HG03097 (cell line): ENCODE measurements around the gene ELMO3.

Source experiments
- ATAC-seq: cut with Tn5 transposase; IDR thresholded peaks from one replicate; pipeline ENCODE4 v1.9.1; 2021; ENCODE audit not compliant: unreplicated experiment, low FRiP score

ELMO3 gene

DNA sequence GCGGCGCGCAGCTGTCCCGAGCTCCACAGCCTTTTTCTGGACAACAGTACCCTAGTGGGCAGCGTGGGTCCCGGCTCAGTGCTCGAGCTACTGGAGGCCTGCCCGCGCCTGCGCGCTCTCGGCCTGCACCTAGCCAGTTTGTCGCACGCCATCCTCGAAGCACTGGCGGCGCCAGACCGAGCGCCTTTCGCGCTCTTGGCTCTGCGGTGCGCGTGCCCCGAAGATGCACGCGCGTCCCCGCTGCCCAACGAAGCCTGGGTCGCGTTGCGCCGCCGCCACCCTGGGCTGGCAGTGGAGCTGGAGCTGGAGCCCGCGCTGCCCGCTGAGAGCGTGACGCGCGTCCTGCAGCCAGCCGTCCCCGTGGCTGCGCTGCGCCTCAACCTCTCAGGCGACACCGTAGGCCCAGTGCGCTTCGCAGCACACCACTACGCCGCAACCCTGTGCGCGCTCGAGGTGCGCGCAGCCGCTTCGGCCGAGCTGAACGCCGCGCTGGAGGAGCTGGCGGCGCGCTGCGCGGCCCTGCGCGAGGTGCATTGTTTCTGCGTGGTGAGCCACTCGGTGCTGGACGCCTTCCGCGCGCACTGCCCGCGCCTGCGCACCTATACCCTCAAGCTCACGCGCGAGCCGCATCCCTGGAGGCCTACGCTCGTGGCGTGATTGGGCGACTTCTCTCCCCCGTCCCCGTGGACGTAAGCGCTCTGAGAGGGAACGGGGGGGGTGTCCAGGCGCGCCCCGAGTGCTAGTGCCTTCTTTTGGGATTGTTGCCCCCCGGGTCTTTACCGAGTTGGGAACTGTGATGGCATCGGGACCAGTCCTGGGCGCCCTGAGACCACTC lies 35.5 kb upstream of the ELMO3 start:
- no peak for ATAC-seq

DNA sequence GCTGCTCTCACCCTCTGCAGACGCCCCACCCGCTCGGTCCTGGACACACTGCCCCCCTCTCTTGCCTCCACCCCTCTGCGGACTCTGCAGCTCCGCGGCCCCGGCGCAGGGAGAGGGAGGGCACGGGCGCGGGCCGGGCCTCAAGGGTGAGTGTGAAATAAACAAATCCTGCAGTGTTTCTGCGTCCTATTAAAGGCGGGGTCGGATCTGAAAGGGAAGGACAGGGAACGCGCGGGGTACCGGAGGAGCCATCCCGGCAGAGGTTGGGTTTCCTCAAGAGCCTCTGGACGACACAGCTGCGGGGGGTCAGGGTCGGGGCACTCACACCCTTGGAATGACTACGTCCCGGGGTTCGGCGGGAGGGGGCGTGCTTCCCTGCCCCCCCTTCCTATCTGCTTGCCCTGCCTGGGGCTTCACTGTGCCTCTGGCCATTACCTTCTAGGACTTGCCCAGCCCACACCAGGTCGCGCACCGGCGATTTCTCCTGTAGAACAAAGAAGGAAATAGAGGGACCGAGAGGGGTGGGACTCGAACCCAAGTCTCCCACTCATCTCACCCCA lies 34.9 kb upstream of the ELMO3 start:
- no peak for ATAC-seq

DNA sequence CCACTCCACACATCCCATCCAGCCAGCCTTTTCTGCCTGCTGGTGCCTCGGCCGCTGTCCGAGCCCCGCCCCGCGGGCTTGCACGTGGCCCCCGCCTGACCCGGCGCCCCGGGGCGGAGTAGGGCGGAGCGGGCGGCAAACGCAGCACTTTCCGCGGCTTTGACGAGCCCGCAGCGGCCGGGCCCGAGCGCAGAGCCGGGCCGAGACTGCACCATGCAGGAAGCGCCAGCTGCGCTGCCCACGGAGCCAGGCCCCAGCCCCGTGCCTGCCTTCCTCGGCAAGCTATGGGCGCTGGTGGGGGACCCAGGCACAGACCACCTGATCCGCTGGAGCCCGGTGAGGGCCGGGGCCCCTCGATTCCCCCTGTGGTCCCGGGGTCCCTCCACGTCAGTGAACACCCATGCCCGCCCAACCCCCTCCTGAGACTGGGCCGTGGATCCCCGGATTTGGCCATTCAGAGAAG lies 34.3 kb upstream of the ELMO3 start, which contains the start of gene HSF4:
Gene HSF4, plus strand, starts transcription at position 147 of the 463 bp plus-strand sequence. Its CDS starts 67 bp downstream, at position 214.
- no peak for ATAC-seq

DNA sequence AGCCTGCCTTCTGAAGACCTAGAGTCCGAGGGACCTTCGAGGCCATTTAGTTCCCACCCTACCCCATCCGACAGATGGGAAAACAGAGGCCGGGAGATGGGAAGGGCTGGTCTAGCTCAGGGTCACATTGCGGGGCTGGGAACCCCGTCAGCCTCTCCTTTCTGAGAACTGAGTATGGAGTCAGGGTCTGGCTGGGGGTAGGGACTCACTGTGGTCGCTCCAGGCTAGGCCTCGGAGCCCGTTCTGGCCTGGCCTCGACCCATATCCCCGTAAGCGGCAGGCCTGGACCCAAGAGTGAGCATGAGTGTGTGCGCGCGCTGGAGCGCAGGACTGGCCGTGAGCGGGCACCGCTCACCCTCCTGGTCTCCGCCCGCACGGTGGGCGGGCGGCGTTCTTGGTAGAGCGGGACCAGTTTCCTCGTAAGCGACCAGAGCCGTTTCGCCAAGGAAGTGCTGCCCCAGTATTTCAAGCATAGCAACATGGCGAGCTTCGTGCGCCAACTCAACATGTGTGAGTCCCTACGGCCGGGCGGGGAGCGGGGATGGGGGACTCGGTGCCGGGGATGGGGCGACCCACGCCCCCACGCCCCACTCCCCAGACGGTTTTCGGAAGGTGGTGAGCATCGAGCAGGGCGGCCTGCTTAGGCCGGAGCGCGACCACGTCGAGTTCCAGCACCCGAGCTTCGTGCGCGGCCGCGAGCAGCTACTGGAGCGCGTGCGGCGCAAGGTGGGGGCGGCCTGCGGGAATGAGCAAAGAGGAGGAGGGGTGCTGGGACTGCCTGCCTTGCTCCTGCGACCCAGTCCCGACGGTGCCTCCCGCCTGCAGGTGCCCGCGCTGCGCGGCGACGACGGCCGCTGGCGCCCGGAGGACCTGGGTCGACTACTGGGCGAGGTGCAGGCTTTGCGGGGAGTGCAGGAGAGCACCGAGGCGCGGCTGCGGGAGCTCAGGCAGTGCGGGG lies 33.5 kb upstream of the ELMO3 start:
- ATAC-seq: no peak

DNA sequence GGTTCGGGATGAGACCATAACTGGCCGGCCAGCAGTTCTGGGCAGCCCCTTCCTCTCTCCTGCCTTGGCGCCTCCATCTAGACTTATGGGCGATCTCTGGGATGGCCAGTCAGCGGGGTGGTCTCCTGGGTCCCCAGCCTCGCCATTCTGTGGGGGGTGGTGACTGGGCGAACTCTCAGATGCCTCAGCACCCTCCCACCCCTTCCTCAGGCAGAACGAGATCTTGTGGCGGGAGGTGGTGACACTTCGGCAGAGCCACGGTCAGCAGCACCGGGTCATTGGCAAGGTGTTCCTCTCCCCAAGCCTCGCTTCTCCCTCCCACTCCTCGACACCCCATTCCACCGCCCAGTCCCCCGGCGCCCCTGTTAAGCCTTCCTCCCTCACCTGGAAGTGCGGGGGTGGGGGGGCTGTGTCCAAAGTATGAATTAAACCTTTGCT lies 32.8 kb upstream of the ELMO3 start:
- no peak for ATAC-seq

DNA sequence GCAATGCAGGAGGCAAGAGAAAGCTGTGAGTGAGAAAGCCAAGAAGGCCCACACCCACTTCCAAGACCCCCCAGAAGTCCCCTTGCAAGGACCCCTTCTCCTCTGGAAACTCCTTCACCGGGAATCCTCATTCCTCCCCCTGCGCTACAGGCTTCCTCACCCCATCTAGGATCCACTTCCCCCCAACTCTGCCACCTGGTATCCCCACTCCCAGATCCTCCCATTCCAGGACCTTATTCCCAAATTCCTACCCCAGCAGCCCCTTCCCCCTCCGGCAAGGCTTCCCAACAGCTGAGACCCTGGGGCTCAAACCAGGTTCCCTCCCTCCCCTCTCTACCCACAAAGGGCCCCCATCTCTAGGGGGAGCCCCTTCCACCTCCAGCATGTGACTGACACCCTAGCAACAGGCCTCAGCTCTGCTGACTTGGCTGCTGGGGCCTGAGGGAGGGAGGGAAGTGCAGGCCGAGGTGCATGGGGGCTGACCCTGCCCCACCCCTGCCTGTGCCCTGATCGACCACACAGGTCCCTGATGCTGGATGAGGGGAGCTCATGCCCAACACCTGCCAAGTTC lies 32.2 kb upstream of the ELMO3 start:
- ATAC-seq: no peak

DNA sequence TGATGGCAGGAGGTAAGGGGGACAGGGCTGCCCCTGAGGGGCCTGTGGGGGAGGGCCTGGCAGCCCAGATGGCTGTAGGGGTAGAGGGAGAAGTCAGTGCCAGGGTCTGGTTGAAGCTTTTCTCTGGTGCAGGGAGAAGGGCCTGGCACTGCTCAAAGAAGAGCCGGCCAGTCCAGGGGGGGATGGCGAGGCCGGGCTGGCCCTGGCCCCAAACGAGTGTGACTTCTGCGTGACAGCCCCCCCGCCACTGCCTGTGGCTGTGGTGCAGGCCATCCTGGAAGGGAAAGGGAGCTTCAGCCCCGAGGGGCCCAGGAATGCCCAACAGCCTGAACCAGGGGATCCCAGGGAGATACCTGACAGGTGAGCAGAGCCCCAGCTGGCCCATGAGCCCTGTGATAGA lies 31.3 kb upstream of the ELMO3 start:
- ATAC-seq: no peak

DNA sequence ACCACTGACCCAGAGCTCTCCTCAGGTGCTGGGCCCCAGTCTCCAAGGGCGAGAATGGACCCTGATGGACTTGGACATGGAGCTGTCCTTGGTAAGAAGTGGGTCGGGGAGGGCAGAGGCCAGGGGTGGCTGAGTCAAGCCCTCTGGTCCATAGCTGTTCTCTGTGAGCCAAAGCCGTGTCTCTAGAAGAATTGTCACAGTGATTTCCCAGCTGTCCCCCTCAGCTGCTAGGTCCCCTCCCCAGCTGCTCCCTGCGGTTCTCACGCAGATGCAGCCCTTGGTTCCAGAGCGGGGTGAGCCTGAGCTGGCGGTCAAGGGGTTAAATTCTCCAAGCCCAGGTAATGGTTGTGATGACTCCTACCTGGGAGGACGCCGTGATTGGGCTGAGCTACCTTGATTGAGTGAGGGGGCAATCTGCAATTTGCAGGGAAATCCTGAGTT lies 29.9 kb upstream of the ELMO3 start:
- ATAC-seq: no peak

DNA sequence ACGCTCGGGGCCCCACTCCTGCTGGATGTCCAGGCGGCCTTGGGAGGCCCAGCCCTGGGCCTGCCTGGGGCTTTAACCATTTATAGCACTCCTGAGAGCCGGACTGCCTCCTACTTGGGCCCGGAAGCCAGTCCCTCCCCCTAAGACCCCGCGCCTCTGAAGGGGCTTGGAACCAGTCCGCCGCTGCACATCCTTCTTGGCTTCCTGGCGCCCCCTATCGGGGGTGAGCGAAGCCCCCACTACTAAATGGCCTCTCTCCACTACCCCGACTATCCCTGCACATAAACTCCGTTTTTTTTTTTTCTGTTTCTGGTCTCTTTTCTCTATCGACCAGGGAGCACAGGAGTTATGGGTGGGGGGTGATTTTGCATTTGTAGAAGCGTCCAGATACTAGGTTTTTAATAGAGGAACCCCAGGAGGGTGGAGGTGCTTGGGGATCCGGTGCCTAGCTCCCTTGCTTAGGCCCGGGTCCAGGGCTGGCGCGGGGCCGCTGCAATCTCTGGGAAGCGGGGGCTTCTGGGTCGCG lies 29.2 kb upstream of the ELMO3 start:
- ATAC-seq: no peak

DNA sequence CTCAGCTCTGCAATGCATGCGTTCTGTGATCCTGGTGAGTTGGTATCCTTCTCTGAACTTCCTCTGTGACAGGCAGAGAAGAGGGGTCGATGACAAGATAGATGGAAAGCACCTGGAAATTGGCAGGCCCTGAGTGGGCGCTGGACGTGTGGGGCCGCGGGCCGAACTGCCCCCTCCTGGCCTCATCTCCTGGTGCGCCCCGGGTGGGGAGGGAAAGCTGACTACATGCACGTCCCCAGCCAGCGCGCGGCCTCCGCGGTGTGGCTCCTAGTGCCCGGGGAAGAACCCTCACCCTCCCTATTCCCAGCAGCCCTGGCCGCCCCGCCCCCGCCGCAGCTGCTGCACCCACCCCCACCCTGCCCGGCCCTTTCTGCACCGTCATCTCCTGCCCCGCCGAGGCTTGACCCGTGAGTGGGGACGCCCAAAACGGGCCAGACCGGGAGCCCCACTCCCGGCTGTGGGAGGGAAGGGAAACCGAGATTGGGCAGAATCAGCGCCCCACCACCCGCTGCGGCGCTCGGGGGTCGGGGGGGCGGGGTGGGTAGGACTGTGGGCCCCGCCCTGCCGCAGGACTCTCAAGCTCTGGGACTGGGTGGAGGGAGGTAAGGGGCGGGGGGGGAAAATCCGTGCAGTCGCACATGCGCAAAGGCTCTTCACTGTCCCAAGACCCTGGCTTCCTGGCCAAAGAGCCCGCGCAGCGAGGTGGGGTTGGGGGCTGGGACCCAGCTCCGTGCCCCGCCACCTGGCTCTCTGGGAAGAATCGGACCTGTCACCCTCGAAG lies 28.6 kb upstream of the ELMO3 start, which contains the start of gene NOL3:
Gene NOL3, plus strand, starts transcription at position 371 of the 781 bp plus-strand sequence.
- no peak for ATAC-seq

DNA sequence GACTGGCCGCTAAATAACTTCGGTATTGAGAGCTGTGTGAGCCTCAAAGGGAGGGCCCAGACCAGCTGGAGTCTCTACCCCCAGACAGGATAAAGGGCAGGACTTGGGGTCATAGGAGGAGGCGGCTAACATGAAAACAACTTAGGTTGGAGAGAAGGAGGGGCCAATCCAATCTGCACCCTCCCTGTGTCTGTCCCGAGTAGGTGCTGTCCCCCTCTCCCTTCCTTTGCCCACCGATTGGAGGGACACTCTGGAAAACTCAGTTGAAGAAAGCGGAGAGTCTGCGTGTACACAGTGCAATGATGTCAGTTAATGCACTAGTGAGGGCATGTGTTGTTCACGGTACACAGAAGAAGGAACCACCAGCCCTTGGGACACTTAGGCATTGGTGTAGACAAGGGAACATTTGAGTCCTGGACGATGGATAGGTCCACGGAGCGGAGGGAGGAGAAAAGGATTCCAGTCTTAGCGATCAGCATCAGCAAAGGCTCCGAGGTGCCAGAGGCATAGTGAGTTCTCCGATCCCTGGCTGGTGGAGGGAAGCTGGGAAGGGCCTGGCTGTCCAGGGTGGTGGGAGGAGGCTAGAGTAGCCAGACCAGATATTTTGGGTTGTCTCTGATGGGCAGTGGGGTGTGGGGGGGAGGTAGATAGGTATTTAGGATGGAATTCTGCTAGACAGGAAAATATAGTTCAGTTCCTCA lies 27.8 kb upstream of the ELMO3 start:
- ATAC-seq: no peak

DNA sequence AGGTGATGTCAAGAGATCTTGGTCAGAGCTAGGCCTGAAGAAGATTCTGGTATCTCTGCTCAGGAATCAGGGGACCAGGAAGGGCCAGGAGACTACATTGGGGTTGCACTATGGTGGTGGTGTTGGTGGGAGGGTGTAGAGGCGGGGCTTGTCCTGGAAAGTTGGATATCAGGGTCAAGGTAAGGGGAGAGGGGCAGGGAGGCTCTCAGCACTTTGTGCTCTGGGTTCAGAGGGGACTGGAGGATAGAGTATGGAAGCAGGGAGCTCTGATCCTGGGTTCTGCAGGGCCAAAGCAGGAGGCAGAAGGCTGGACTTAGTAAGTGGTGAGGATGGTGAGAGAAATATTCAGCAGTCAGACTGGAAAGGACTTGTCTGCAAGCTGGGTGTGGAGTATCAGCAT lies 25.6 kb upstream of the ELMO3 start:
- ATAC-seq: no peak

DNA sequence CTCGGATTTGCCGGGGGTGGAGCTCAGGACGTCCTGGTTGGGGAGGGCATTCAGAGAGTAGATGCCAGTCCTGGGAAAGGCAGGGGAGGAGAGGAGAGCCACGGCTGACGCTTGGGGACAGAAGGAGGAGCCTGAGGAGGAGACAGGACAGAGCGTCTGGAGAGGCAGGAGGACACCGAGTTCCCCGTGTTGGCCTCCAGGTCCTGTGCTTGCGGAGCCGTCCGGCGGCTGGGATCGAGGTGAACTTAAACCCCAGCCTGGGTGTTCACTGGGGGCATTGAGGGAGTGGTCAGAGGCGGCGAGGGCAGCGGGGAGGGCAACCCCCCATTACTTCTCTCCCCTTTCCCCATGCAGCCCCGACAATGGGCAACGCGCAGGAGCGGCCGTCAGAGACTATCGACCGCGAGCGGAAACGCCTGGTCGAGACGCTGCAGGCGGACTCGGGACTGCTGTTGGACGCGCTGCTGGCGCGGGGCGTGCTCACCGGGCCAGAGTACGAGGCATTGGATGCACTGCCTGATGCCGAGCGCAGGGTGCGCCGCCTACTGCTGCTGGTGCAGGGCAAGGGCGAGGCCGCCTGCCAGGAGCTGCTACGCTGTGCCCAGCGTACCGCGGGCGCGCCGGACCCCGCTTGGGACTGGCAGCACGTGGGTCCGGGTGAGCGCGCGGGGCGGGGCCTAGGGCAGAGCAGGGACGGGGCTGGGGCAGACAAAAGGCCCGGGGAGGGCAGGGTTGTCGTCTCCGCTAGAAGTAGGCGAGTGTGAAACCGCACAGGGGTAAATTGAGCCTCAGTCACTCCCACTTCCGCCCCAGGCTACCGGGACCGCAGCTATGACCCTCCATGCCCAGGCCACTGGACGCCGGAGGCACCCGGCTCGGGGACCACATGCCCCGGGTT lies 24.9 kb upstream of the ELMO3 start:
- ATAC-seq: no peak

DNA sequence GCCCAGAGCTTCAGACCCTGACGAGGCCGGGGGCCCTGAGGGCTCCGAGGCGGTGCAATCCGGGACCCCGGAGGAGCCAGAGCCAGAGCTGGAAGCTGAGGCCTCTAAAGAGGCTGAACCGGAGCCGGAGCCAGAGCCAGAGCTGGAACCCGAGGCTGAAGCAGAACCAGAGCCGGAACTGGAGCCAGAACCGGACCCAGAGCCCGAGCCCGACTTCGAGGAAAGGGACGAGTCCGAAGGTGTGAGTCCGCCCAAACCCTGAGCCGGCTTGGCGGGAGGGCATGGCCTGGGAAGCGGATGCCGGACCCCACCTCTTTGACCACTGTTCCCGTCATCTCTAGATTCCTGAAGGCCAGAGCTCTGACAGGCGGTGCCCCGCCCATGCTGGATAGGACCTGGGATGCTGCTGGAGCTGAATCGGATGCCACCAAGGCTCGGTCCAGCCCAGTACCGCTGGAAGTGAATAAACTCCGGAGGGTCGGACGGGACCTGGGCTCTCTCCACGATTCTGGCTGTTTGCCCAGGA lies 24.2 kb upstream of the ELMO3 start:
- ATAC-seq: no peak

DNA sequence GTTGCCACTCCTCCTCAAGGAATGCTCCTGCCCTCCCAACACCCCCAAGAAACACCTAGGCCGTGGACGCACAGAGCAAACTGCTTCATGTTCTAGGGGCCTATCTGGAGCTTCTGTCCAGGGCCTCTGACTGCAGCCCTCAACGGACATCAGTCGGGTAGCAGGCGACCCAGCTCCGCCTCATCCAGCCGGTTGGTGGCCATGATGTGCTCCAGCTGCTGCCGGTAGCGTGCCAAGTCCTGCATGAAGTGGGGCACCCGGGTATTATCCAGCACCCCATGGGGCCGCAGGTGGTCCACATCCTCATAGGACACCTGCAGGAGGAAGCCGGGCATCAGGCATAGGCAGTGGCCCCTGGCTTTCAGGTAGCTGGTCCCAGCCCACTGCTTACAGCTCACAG lies 22.3 kb upstream of the ELMO3 start:
- no peak for ATAC-seq

DNA sequence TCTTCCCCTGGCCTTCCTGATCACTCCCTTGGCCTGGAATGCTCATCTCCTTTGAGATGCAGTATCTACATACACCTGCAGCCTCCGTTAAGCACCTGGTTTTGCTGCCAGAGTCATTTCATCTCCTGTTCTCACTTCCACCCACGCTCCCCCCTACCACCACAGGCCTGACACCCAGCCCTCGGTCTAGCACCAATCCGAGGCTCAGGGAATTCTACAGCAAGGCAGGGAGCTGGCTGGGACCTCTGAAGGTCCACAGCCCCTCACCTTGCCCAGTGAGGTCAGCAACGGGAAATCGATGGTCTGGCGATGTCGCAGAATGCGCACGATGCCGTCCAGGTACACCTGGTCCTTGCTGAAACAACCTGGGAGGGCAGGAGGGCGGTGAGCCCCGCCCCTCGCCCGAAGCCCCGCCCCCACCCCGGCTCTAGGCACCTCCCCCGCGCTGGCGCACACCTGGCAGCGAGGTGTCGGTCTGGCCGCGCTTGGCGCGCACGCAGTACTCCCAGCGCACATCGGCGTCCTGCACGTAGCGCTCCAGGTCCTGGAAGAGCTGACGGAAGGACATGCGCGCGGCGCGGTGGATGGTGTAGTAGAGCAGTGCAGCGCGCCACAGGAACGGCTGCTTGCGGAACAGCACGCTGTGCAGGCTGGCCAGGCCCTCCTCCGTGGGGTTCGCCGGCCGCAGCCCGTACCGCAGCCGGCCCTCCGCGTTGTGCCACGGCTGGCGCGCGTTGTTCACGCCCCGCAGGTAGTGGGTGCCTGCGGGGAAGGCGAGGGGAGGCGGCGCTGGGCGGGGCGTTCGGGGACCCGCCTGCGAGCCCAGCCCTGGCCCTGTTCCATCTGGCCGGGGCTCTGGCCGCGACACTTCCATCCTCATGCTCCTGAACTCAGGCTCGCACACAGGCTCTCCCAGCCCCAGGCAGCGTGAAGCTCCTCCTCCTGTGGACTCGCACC lies 20.9 kb upstream of the ELMO3 start:
- ATAC-seq: no peak
